Dermis microvascular lymphatic vessel endothelial cell (primary cell): ENCODE data around the gene BTG1. TPM values are rescaled to one million over a fixed set of nuclear protein-coding genes. Genes with fewer than 3 reads are reported as not detected.
"Not testable (repeated sequence)": the region's sequence is repeated elsewhere in the genome, so short reads cannot be mapped to it uniquely, and the experiment has no call there.

ENCODE experiments used
- DNase-seq, 2 donors: peaks; one replicate each; pipeline versions ENCODE4 v3.0.0 to v3.0.0-alpha.2; 2010; ENCODE audit warnings: low read depth in 2 of 2
- total RNA-seq: library from RNA; depleted of rRNA; stranded (reverse); fragments of >200 nt; gene quantifications from 2 replicates; pipeline ENCODE4 v1.2.1, GENCODE V29; 2014

Gene BTG1
- total RNA-seq, 1 donor from 2014 or later: 12.5 TPM

DNA sequence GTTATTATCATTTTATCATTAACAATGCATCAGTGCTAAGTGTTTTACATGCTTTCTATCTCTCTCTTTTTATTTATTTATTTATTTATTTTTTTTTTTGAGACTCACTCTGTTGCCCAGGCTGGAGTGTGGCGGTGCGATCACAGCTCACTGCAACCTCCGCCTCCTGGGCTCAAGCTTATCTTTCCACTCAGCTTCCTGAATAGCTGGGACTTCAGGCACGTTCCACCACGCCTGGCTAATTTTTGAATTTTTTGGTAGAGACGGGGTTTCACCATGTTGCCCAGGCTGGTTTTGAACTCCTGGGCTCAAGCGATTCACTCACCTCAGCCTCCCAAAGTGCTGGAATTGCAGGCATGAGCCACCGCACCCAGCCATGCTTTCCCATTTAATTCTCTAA is 3.9 kb upstream of the BTG1 start:
- DNase-seq: no peak

DNA sequence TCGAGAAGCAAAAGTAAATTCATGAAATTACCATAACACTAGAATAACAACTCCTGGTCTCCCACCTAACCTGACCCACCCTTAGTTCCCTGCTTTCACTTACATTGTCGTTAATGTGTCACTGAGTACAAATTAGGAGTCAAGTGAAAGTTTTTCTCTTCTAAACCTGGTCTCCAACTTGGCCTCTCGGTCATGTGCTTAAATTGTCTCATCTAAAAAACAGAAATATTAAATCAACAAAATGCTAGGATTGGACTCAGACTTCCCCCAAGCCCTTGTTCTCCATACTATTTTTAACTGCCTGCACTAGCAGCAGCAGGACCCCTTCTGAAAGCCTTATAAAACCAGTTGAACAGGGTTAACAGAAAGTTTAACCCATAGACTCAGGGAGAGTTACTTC is 1.8 kb upstream of the BTG1 start:
- no peak for DNase-seq

- DNase-seq: no peak
Observed at GRCh38 chr12:92146497-92147224, 1.0 kb upstream of the BTG1 start.

DNA sequence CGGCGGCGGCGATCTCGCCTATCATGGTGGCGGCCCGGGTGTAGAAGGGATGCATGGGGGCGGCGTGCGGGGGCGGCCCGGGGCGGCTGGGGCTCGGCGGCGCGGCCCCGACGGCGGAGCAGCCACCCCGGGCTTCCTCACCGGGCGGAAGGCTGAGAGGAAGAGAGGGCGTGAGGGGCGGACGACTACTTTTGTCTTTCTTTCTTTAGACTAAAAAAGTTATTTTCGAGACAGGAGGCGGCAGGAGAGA is 240 bp downstream of the BTG1 start:
- no peak for DNase-seq

DNA sequence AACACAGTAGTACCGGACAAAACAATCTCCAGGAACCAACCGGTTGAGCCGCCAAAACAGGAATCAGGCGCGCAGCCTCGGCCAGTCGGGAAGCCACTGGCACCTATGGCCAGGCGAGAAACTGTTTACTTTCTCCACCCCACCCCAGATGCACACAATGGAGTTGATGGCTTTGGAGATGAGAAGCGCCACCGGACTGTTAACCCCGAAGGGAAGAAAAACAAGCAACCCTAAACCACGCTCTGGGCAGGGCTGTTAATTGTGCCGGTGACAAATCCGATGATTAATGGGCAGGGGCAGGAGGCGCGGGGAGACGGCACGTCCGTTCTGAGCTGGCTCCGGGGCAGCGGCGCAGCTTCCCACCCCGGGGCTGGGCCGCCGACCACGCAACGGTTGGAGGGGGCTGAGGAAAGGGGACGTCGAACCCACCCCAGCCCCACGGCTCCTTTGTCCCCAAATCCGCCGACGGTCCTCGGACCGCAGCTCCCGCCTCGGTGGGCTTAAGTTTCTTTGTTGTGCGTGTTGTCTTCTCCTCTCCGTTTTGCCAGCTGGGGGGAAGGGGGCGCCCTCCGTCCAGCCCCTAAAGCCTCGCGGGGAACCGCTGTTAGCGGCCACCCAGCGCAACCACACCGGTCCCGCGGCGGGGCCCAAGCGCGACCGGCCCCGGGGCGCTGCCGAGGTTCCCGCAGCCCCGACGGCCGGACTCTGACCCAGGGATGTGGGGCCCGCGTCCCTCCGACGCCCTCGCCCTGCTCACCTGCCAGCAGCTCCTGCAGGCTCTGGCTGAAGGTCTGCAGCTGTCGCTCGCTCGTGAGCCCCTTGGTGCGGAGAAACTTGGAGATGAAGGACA is 790 bp downstream of the BTG1 start:
- peak in 1 of 2 donors; percentile 88 for DNase-seq

GRCh38 chr12:92143686-92144630 is 1.7 kb downstream of the BTG1 start:
- DNase-seq: peak; percentile 91 to 96

GRCh38 chr12:92143258-92143657 is 2.4 kb downstream of the BTG1 start:
- no peak for DNase-seq

GRCh38 chr12:92142251-92142926 is 3.3 kb downstream of the BTG1 start:
- DNase-seq: no peak

GRCh38 chr12:92141591-92142121 is 4.0 kb downstream of the BTG1 start:
- DNase-seq: peak; percentile 79 to 94

DNA sequence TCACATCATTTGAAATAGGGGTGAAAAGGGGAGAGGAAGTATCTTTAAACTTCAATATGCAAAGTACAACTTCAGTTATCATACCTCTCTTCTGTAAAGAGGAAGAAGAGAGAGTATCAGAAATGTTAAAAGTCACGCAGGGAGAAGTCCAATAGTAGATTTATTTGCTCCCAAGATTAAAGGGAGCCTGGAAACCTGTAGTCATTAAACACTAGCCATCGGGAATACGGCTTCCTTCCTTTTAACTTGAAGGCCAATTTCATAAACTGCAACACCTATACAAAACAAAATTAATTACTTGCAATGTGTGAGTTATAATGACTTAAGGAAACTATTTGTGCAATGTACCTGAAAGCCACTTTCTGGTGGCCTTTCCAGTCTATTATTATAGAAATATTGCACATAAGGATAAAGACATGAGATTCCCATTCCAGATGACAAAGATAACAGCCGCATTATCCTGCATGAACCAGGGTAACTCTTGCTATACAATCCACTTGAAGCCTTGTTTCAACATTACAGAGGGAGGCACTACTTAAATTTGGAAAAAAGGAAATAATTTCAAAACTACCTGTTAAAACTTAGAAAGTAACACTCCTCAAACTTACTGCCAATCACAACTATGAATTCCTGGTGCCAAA is 4.6 kb downstream of the BTG1 start:
- no peak for DNase-seq

DNA sequence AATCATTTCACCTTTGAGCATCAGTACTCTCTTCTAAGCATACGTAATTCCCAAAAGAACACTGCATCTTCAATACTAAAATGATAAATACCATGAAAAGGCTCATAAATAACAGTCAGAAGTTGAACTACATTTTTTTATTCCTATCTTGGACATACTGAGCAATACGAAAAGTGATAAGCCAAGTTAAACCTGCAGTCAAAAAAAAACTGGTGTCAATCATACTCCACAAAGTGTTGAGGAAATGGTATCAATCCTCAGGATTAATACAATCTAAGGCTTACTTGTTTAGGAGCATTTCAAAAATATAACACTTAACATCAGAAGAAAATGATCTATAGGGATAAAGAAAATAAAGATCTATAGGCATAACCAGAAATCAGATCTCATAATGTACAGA is 5.5 kb downstream of the BTG1 start:
- no peak for DNase-seq

- peak in 1 of 2 donors; percentile 34 for DNase-seq
Observed at GRCh38 chr12:92139634-92140150, 6.0 kb downstream of the BTG1 start.

- no peak for DNase-seq
Observed at GRCh38 chr12:92138626-92139025, 7.0 kb downstream of the BTG1 start.

DNA sequence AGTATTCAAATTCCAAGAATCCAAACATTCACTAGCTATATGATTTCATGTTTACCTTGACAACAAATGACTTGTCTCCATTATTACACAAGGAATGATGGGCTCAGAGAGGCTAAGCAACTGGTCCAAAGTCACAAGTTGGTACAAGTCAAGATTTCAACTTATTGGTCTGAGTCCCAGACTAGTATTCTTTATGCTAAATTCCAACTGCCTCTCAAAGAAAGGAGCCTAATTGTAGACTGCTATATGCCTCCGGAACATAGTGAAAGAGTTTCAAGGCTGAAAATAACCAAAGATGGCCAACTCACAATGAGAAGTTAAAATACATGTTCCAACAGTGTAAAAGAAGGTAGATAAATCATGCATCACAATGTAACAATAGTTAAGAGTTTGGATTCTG is 7.5 kb downstream of the BTG1 start:
- no peak for DNase-seq

DNA sequence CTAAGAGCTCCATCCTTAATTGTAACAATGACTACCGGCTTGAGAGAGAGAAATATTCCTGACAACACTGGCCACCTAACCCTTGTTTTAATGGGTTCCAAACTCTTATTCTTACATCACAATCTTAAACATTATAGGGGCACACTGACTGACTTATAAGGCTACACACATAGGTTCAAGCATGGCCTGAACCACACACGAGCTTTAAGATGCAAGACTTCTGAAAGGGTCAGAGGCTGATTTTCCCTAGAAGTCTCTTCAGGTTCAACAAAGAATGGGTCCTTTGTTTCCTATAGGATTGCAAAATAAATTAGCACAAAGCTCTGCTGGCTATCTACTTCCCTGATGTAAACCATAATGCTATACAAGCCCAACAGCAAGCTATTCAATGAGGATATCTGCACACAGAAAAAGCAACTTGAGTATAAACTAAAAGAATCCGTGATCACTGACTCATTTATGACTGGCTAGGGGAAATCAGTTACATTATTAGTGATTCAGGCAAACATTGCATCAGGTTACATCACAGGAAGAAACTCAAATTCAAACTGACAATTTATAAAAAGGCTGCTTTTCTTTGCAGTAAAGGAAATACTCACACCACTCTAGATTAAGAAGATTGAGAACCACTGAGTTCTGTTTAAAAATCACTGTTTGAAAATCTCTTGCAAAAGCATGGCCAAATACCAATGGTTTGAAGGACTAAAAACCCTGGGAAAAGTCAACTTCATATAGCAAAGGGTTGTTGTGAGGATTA is 8.5 kb downstream of the BTG1 start:
- peak in 1 of 2 donors; percentile 70 for DNase-seq

DNA sequence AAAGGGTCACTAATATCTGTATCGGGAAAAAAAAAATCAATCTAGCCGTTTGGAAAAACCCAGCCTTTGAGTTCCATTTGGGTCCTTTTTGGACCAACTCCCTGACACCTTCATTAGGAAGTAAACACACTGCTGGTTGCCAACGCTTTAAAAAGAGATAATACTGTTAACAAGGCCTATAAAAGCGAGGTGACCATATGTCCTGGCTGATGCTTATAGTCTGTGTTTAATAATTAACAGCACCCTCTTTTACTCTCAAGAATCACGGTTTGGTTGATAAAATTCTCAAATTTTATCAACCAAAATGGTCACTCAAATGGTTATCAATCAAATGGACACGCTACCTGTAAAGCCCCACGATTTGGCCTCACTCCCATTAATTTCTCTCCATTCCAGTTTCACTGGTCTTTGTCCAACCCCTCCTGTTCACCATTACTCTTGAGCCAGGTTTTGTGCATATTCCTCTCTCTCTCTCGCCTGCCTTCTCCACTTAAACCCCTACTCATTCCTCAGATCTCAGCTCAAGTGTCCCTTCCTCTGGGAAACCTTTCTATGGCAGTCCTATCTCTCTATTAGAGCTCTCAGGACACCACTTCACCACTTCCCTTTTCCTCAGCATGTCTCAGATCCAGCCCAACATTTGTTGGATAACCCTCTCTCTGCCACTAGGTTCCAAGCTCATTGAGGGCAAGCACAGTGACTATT is 9.5 kb downstream of the BTG1 start:
- DNase-seq: no peak

- not testable (repeated sequence) for DNase-seq
Observed at GRCh38 chr12:92135541-92135940, 10.1 kb downstream of the BTG1 start.

DNA sequence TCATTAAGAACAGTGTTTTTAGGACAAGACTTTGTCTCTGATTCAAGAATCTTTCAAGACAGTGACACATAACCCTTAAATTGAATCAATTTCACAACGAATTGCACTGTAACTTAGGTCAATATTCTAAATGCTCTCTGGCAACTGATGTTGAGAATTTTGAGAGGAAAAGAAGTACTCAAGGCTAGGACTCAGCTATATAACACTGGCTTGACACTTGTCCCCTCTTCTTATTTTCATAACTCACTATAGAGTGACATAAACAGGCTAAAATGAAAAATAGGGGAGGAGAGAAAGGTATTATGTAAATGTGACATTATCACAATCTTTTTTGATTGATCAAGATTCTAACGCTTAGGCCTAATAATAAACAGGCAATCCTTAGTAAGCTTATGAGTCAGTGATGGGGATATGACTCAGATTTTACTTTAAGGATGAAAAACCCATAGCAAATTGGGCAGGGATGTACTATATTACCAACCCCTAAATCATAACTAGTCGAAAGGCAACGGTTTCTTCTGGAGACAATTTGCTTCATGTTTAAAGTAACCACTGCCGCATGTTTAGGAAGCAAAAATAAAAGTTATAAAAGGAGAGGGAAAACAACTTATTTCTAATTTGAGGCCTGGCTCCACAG is 10.9 kb downstream of the BTG1 start:
- peak in 1 of 2 donors; percentile 58 for DNase-seq
